Stomach (tissue), 9 donors: ENCODE results near the gene TMEM150A. TPM values are rescaled to one million over a fixed set of nuclear protein-coding genes. Genes with fewer than 3 reads are reported as not detected.
"Not testable (repeated sequence)": the region's sequence is repeated elsewhere in the genome, so short reads cannot be mapped to it uniquely, and the experiment has no call there.

Experiments used
- DNase-seq, 2 donors: peaks; one replicate each; pipeline versions ENCODE4 v3.0.0 to v3.0.0-alpha.2; 2013 to 2019
- H3K27ac ChIP-seq, 5 donors: fragments of 200-600 bp in 4 of 5; sonication (generic) in 4 of 5; one replicate each; pipeline ENCODE4 v1.5.1; 2013 to 2019; ENCODE audit warnings: mild to moderate bottlenecking in 1 of 5, moderate library complexity in 1 of 5
- H3K27me3 ChIP-seq, 3 donors: fragments of 200-600 bp; sonication (generic); one replicate each; pipeline ENCODE4 v1.5.1; 2017 to 2019; ENCODE audit warnings: mixed run types in 1 of 3
- H3K36me3 ChIP-seq, 4 donors: fragments of 200-600 bp; sonication (generic); 1 replicate in 3 of 4; 2 replicates in 1 of 4; pipeline ENCODE4 v1.5.1; 2016 to 2019
- H3K4me1 ChIP-seq, 4 donors: fragments of 200-600 bp; sonication (generic); one replicate each; pipeline ENCODE4 v1.5.1; 2016 to 2019
- H3K4me3 ChIP-seq, 4 donors: fragments of 200-600 bp; sonication (generic) in 3 of 4; one replicate each; pipeline ENCODE4 v1.5.1; 2016 to 2019; ENCODE audit warnings: mild to moderate bottlenecking in 1 of 4
- H3K9me3 ChIP-seq, 4 donors: fragments of 200-600 bp; sonication (generic); one replicate each; pipeline ENCODE4 v1.5.1; 2016 to 2019
- EP300 ChIP-seq: sonication (generic); formaldehyde crosslinking; IDR thresholded peaks from one replicate; pipeline ENCODE4 v1.6.1; 2017; ENCODE audit warnings: antibody characterized with exemption
- POLR2A ChIP-seq, 4 donors: fragments of 450-650 bp; IDR thresholded peaks; one replicate each; pipeline ENCODE4 v1.6.1; 2016; ENCODE audit warnings: antibody characterized with exemption in 4 of 4, control low read depth in 2 of 4, mild to moderate bottlenecking in 1 of 4, moderate library complexity in 1 of 4
- POLR2AphosphoS5 ChIP-seq, 3 donors: sonication (generic); formaldehyde crosslinking; IDR thresholded peaks; one replicate each; pipeline ENCODE4 v1.6.1; 2016; ENCODE audit warnings: antibody characterized with exemption in 3 of 3
- WGBS, 5 donors: extraction: QIAGEN DNeasy Blood & Tissue Kit in 3 of 5; methylation state at CpG; one replicate each; pipeline versions ENCODE4 v1.1.5 to v1.1.7; 2013 to 2018; 5-methylcytosine and 5-hydroxymethylcytosine counted together
- intact Hi-C: fragments of 100-400 bp; cut with DNase I; formaldehyde crosslinking; loops from one replicate; pipeline ENCODE4 v1.15.1; 2023; ENCODE audit warnings: low total_unique reads
- polyA plus RNA-seq, 3 donors: library from polyadenylated mRNA; stranded (reverse); fragments of 200-250 nt; gene quantifications; one replicate each; pipeline ENCODE4 v1.2.3, GENCODE V29; 2013
- total RNA-seq, 5 donors: library from RNA; depleted of rRNA; stranded (reverse); fragments of >200 nt; gene quantifications; one replicate each; pipeline versions ENCODE4 v1.1.0 to v1.2.3, GENCODE V29; 2014 to 2016
- TF ChIP-seq, protein P1 (sequence below), 7 experiments: fragments of 450-650 bp in 4 of 7; fragments of 200-600 bp in 3 of 7; sonication (generic) in 3 of 7; IDR thresholded peaks; one replicate each; pipeline ENCODE4 v1.5.1; 2016 to 2019; ENCODE audit warnings: antibody characterized with exemption in 7 of 7, control low read depth in 2 of 7, mild to moderate bottlenecking in 1 of 7
- donor health status: healthy with polysubstance abuse.
- donor health status: Bipolar disorder and iron deficiency.
- donor health status: healthy.

The TMEM150A gene
- total and polyA plus RNA-seq, 8 donors: 5.0 to 62.4 (median 24.6) TPM; not detected in 1

GRCh38 chr2:85604568-85605339 is 2.3 kb upstream of the TMEM150A start:
- no peaks in the 10 kb centered on the region for H3K9me3 ChIP-seq
- H3K27ac ChIP-seq: peak overlapping the region in 4 of 5 donors; percentile 83 to 94 (median 90)
- no peaks in the 10 kb centered on the region for H3K27me3 ChIP-seq
- TF ChIP-seq, protein P1, sequence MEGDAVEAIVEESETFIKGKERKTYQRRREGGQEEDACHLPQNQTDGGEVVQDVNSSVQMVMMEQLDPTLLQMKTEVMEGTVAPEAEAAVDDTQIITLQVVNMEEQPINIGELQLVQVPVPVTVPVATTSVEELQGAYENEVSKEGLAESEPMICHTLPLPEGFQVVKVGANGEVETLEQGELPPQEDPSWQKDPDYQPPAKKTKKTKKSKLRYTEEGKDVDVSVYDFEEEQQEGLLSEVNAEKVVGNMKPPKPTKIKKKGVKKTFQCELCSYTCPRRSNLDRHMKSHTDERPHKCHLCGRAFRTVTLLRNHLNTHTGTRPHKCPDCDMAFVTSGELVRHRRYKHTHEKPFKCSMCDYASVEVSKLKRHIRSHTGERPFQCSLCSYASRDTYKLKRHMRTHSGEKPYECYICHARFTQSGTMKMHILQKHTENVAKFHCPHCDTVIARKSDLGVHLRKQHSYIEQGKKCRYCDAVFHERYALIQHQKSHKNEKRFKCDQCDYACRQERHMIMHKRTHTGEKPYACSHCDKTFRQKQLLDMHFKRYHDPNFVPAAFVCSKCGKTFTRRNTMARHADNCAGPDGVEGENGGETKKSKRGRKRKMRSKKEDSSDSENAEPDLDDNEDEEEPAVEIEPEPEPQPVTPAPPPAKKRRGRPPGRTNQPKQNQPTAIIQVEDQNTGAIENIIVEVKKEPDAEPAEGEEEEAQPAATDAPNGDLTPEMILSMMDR (IDR thresholded peaks at IDR 0.05): no peak
- peak in 1 of 3 donors; percentile 5 for TF ChIP-seq POLR2AphosphoS5 (IDR thresholded peaks at IDR 0.05)
- peak overlapping the region in 3 of 4 donors; percentile 82 to 83 (median 82) for H3K4me3 ChIP-seq
- H3K4me1 ChIP-seq: peaks cover 64 to 90% (median 81%) of the 10 kb centered on the region in 4 donors
- intact Hi-C loops: no loop called here
- H3K36me3 ChIP-seq: peaks cover 9 to 46% (median 31%) of the 10 kb centered on the region in 4 donors
- 44 to 56% (median 50%) methylated on average over 6 of the region's 6 CpGs for WGBS, 5 donors
- no peak for DNase-seq

DNA sequence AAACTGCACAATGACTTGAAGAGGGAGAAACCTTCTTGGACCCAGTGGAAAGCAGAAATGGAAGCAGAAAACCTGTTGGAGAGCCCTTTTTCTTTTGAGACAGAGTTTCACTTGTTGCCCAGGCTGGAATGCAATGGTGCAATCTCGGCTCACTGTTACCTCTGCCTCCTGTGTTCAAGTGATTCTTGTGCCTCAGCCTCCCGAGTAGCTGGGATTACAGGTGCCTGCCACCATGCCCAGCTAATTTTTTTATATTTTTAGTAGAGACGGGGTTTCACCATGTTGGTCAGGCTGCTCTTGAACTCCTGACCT is 1.6 kb upstream of the TMEM150A start:
- H3K9me3 ChIP-seq, intact Hi-C loops, H3K27me3 ChIP-seq, DNase-seq: not testable (repeated sequence)
- peaks cover 58 to 90% (median 81%) of the 10 kb centered on the region in 4 donors for H3K4me1 ChIP-seq
- 72 to 83% (median 74%) methylated on average over 3 of the region's 3 CpGs for whole genome bisulfite sequencing, 5 donors
- peaks cover 11 to 46% (median 32%) of the 10 kb centered on the region in 4 donors for H3K36me3 ChIP-seq
- peak overlapping the region in 4 of 5 donors; percentile 83 to 94 (median 90) for H3K27ac ChIP-seq
- H3K4me3 ChIP-seq: peak overlapping the region; percentile 63 to 83 (median 82)

DNA sequence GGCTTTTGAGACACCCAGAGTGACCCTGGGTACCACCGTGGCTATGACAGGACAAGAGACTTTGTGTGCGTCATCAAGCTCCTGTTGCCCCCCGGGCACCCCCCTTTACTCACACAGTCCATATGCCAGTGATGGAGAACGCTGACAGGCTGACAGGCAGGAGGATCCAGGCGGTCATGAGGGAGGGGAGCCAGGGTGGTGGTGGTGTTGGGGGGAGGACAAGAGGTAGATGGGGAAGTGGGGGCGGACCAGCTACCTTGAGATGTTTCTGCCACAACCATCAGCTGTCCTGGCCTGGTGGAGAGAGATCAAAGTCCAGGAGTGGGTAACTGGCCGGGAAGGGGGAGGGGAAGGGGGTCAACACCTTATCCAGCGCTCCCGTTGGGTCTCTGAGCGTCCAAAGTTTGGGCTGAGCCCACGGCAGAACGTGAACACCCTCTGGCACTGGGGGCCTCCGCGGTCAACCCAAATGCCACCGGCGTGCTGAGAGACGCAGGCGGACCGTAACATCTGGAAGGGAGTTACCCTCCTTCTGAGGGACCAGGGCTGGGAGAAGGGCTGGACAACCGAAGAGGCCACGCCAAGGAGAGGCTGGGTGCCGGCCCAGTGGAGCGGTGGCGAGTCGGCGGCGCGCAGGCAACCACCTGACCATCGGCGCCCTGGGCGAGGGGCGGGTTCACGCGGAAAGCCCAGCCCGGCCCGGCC is 575 bp downstream of the TMEM150A start:
- Histone ChIP-seq H3K27me3 (no peaks in the 10 kb centered on the region), H3K4me1 (peaks cover 46 to 89% (median 81%) of the 10 kb centered on the region in 4 donors), H3K9me3 (no peaks in the 10 kb centered on the region), H3K36me3 (peaks cover 14 to 46% (median 38%) of the 10 kb centered on the region in 4 donors), H3K4me3 (peak overlapping the region; percentile 63 to 83 (median 82)), H3K27ac (peak overlapping the region; percentile 83 to 94 (median 88))
- intact Hi-C loops: no loop called here
- TF ChIP-seq EP300 (no peak), POLR2A (IDR thresholded peaks at IDR 0.05) (no peak), POLR2AphosphoS5 (IDR thresholded peaks at IDR 0.05) (no peak)
- TF ChIP-seq, protein P1 (IDR thresholded peaks at IDR 0.05): peak in 1 of 7 experiments; percentile 2
- WGBS, 5 donors: 3 to 7% (median 4%) methylated on average over 18 to 36 of the region's 36 CpGs
- peak; percentile 71 to 76 for DNase-seq

DNA sequence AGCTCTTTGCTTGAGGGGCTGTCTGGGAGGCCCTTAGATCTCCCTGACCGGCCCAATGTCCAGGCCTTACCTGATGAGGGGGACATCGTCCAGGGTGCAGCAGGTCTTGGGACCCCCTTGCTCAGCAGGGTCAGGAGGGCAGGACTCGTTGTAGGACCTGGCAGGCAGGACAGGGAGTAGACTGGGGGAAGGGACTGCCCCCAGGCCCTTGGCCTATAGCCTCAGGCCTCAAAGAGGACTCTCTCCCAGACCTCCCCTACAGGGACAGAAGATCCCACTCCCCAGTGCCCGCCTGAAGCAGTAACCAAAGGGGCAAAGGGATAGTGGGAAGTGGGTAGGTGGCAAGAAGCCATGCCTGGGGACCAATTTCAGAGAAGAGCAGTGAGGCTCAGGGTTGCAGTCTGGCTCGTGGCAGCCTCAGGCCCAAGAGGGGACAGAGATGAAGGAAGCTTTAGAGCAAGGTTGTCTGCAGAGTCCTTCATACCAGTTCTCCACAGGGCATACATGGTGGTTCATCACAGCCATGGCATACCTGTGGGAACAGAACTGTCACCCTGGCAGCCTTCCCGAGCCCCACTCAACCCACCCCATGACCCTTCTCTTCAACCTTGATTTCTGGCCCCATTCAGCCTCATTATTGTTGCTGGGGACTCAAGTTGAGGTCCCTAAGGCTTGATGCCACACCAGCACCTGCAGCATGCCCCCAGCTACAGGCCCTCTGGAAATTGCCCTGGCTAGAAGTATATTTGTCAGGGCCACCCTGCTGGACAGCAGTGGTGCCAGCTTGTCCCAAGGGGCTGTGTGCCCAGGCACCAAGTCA is 1.3 kb downstream of the TMEM150A start:
- WGBS, 5 donors: 66 to 78% (median 71%) methylated on average over 5 to 6 of the region's 6 CpGs
- TF ChIP-seq POLR2A (IDR thresholded peaks at IDR 0.05): no peak
- TF ChIP-seq, protein P1 (IDR thresholded peaks at IDR 0.05): no peak
- TF ChIP-seq POLR2AphosphoS5 (IDR thresholded peaks at IDR 0.05): no peak
- TF ChIP-seq EP300: no peak
- Histone ChIP-seq H3K4me1 (peaks cover 47 to 89% (median 82%) of the 10 kb centered on the region in 4 donors), H3K9me3 (no peaks in the 10 kb centered on the region), H3K27me3 (no peaks in the 10 kb centered on the region), H3K36me3 (peaks cover 14 to 46% (median 41%) of the 10 kb centered on the region in 4 donors), H3K27ac (peak overlapping the region; percentile 83 to 94 (median 88)), H3K4me3 (peak overlapping the region; percentile 63 to 83 (median 82))
- no peak for DNase-seq
- intact Hi-C loops: no loop called here
